NCI-H2107 treated with DMSO at 0.1 percent for 48 hours (cell line): ENCODE data around the gene RPS21.
A peak's percentile ranks its signal among the peaks of the same experiment; 100 is the strongest.

ENCODE experiments used
- DNase-seq: peaks from one replicate; lab custom pipeline; 2025; ENCODE audit not compliant: unreplicated experiment; lab: John Stamatoyannopoulos, UW

Gene RPS21

DNA sequence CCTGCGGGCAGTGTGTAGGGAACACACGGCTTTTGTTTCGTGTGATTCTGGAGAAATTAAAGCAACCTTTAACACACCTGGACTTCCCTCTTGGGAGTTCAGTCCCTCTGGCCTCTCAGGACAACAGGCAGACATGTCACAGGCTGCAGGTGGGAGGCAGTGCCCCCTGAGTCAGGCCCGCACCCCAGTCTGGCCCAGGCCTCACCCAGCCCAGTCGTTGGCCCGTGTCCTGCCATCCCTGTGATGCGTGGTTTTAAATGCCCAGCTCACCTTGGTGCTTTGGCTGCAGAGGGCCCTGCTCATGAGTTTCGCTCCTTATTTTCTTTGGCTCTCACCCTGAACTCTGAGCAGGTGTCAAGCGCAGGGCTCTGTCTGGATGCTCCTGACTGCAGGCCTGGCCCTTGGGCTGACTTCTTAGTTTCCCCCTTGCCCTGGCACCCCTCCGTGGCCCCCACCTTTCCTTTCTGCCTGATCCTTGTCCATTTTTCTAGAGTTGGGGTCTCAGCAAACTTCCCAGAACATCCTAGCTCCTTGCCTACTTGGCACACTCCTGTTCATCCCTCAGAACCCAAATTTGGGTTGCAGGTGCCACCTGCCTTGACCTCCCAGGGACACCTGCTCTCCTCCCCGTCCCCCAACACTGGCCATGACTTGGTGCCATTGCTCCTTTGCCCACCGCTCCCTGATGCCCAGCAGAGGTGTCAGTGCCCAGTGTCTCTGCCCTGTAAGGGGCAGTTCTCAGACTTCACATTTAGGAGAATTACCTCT is 22.4 kb downstream of the RPS21 start:
- no peak for DNase-seq

DNA sequence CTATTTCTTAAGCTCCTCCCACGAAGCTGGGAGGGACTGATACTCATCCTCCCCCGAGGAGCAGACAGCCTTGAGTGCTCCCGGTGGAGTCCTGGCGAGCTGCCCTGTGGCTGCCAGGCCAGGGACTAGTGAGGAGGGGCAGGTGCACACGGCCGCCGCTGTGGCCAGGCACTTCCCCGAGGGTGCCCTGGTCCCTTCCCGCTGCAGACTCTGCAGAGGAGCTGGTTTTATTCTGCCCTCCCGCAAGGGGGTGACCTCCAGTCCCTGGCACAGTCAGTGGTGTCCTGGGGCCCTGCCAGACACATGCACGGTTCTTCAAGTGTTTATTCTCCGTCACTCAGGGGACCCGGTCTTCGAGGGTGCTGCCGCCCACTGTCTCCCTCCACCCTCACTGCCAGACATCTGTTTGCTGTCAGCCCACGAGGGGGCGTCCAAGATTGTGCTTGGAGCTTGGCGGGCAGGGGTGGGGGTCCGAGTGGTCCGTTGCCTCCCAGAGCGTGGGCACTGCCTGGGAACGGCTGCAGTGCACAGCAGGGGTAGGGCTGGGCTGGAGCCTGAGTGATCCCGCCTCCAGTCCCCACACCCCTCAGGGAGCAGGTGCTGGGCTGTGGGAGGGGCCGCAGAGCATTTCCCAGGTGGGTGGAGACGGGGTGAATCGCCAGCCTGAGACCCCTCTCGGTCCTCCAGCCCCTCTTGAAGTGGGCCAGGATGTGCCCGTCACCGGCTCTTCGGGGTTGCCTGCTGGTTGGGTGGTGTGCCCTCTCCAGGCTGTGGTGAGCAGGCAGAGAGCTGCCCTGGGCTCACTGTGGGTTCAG is 23.2 kb downstream of the RPS21 start:
- peak; percentile 59 for DNase-seq

DNA sequence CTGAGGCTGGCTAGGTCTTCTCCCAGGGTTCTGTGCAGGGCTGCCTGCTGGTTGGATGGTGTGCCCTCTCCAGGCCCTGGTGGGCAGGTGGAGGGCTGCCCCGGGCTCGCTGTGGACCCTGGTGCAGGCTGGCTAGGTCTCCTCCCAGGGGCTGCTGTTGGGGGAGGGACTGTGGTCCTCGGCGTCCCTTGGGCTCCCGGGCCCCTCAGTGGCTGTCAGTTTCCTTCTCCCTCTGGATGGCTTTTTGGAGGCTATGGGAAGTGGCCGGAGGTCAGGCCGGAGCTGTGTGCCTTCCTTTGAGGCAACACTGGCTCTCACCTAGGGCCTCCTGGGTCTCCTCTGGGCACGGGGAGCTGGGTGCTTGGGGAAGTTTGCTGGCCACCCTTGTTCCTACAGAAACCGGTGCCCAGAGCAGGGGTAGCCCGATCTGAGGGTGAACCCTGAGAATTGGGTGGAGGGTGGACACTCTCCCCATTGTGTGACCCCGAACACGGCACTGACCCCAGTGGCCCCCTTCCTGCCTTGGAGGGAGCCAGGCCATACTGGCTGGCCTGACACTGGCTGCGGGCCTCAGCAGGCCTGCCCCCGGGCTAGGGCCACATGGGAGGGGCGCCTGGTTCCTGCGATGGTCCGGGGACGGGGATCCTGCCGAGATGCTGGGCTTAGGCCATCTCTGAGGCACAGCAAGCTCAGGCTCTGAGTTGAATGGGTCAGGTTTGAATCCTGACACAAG is 24.0 kb downstream of the RPS21 start:
- no peak for DNase-seq

DNA sequence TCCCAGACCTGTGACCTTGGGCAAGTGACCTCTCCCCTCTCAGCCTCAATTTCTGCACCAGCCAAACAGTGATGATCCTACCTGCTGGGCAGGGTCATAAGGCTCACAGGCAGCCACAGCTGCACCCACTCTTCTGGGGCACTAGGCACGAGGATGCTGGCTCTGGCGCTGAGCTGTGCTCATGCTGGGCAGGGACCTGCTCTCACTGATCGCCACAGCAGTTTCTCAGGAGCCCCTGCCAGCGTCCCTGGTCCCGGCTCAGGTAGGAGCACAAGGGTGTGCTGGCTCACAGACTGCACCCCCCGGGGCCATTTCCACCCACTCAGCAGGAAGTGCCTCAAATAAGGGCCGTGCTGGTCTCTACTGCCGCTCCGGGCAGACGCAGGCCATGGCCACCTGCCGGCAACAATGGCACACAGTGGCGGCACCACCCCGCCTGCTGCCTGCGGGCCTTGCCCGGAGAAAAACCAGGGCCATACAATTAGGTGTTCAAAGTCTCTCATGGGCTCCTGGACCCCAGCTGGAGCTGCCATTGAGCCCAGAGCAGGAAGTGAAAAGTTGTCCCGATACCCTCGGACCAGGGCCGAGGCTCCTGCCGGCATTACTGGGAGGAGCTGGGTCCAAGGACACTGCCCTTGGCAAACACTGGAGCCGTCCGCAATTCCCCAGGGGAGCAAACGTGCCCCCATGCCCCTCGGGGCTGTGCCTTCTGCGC is 24.7 kb downstream of the RPS21 start:
- peak; percentile 7 for DNase-seq

DNA sequence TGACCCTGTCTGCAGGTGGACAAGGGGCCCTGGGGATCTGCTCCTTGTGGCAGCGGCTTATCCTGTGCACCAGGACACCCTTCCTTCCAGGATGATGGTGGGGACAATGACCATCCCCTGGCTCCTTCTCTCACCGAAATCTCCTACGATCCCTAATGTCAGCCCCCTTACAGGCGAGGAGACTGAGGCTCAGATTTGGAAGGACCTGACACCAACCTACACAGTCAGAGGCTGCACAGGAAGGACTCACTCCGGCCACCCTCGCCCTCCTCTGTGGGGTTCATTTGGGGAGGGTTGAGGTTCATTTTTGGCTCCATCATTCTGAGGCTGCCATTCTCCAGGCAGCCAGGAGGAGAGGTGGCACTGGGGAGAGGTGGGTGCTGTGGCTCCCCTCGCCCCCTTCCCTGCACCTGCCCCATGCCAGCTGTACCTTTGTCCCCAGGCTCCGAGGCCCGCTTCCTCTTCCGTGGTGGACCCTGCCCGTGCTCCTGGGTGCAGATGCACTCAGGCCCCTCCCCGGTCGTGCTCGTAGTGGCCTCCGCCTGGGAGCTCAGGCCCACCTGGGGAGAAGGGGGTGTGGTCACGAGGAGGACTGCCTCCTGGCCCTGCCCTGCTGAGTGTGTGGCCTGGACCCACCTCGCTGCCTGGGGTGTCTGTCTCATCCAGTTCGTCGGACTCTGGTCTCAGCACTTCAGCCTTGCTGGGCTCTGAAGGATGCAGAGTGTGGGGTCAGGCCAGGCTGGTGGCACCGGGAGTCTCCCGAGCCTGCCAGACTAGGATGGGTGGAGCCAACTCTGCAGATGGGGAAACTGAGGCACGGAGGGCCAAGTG is 25.5 kb downstream of the RPS21 start:
- no peak for DNase-seq

DNA sequence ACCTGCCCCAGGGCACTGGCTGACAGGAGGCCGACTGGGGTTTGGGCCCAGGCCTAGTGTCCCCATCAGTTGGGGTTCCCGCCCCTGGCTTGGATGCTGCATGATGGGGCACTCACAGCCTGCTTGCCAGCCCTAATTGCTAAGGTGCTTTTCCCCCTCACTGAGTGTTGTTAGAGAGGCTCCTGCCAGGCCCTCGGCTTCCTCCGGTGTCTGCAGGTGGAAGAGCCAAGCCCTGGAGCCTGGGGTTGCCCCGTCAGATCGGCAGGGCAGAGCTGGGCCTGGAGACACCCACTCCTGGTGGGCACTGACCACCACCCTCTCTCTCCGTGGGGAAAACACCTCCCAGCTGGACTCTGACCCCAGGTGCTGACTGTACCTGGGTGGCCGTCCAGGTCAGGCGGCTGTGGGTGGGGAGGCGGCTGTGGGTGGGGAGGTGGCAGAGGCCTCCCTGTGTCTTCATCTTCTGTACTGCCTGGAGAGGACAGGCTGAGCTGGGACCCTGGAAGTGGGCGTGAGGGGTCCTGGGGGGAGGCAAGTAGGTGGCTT is 26.2 kb downstream of the RPS21 start:
- DNase-seq, result no peak

DNA sequence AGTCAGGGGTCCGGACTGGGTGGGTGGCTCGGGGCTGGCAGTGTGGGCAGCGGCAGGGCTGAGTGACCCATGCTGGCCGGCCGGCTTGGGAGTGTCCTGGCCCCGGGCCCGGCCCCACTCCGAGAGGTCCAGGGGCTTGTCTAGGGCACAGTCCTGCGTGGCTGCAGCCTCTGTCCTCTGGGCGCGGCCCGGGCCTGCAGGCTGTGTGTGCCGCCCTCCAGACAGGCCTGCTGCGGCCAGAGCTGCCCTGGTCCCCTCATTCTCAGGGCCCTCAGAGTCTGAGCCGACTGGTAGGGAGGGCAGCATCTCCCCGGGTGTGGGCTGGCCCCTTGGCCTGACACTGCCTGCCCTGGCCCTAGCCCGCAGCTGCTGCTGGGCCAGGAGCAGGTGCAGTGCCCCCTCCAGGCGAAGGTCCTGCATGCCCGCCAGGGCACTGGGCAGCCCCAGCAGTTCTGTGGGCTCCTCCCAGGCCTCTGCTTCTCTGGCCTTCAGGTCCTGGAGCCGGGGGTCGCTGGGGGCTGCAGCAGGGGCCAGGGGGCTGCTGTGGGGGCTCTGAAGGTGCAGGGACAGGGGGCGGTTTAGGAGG is 27.1 kb downstream of the RPS21 start:
- DNase-seq, result no peak

DNA sequence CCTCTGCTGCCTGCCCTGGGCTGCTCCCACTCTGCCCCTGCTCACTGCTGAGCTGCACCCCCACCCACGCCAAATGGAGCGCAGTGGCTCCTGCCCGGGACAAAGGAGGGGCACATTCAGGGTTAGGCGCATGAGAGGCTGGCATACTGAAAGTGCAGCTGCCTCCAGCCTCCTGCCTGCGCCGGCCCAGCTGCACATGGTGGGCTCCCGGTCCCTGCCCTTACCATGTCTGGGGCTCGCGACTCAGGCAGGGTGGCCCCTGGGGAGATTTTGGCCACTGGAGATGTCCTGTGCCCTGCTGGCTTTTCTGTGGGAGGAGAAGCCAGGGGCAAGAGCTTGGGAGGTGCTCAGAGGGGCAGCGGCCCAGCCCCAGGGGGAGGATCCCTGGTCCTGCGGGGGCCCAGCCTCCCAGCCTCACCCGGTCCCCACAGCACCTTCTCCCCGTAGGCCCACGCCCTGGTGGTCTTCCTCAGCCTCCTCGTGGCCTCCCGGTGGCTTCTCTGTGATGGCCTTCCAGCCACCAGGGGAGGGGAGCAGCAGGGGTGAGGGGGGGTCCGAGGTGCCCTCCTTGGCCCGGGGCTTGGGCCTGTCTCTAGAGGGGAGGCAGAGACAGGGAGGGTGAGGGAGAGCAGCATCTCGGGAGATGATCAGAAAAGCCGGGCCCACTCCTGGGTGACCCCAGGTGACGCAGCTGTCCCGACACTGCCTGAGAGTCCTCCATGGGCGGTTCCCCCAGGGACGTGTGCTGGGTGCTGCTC is 28.6 kb downstream of the RPS21 start:
- DNase-seq, result no peak

DNA sequence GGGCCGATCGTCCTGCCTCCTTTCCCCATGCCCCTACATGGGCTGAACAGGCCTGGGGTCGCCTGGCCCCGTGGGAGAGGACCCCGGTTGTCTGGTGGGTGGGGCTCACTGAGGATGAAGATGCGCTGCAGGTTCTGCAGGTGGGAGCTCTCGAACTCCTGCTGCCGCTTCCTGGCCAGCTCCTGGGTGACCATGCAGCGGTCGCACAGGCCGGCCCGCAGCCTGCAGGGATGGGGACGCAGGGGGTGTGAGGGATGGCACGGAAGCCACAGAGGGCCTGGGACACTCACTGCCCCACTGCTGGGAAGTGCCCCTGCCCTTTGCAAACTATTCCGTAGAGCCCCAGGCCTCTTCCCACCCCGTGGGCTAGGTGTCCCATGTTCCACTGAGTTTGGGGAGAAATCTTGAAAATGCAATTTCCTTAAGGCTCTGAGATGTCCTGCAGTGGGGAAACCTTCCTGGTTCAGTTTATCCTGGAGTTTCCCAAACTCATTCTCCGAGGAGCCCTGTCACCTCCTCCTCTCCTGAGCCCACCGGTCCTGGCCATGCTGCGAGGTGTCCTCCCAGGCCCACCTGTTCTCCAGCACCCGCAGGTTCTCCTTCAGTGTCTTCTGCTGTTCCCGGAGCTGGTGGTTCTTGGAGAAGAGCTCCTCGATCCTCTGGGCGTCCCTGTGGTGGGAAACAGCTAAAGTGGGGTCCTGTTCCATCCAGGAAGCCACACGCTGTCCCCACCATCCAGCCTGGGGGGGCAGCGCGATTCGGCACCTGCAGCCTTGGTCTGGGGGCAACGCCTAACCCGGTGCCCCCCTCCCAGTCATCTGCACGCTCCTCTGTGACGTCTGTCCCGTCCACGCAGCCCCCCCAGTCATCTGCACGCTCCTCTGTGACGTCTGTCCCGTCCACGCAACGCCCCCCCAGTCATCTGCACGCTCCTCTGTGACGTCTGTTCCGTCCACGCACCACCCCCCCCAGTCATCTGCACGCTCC is 30.0 kb downstream of the RPS21 start:
- DNase-seq, result no peak

DNA sequence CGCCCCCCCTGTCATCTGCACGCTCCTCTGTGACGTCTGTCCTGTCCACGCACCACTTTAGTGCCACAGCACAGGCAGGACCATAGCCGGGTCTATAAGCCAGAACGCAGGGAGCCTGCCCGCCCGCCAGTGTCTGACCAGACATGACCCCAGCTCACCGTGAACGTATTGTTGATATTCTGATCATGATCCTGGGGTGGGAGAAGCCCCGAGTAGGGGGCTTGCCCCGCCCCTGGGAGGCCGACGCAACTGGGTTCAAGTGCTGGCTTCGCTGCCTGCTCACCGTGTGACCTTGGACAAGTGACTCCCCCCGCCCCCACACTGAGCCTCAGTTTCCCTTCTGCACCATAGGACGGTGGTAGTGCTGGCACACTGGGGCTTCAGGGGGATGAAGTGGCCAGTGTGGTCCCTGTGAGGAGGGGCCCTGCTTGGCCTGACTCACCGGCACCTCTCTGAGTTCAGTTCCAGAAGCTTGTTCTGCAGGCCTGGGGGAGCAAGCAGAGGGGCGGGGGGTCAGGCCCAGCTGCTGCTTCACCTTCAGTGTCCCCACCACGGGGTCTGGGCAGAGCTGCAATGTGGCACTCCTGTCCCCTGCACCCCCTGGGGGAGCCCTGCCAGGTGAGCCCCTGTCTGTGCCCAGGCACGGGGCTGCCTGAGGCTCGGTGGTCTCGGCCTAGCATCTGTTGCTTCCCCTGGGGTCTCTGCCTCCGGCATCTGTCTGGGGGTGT is 31.2 kb downstream of the RPS21 start:
- no peak for DNase-seq

DNA sequence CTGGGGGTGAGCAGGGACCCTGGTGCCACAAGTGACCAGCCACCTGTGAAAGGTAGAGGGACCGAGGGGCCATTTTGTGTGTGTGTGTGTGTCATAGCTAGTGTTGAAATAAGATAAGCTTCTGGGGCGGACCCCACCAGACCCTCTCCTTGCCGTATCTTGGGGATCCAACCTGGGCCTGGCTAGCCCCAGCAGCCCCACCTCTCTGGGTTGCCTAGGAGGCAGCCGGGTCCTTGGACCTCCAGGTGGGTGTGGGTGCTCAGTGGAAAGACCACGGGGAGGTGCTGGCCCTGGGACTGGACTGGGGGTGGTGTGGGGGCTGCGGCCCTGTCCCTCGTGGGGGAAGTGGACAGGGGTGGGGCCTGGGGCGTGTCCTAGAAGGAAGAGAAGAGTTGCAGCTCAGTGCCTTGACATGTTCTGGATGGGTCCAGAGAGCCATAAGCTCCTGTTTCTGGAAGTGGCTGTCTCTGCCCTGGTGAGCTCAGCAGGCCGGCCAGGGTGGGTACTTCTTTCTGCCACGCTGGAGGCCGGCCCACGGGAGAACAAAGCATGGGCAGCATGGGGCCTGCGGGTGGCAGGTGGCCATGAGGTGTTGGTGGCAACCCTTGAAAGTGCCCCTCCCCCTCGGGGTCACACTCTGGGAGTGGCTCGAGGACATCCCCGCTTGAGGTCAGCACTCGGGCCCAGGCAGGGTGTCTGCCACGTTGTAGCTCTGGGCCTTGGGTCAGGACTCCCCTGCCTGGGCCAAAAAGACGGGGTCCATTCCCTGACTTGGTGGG is 32.0 kb downstream of the RPS21 start:
- no peak for DNase-seq

DNA sequence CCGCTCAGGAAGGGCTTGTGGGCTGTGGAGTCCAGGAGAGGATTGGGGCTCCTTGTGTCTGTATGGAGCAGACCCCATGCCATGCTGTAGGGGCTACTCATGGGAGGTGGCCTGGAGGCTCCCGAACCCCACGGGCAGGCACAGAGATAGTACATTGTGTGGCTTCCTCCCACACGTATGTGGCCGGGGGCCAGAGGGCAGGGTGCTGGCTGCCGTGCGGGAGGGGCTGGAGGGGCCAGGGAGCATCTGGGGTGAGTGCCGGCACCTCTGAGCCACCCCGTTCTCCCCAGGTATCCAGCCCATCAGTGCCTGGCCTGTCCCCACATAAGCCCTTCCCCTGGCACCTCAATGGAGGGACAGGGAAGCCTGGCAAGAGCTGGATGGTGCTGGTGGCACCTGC is 32.9 kb downstream of the RPS21 start:
- no peak for DNase-seq

DNA sequence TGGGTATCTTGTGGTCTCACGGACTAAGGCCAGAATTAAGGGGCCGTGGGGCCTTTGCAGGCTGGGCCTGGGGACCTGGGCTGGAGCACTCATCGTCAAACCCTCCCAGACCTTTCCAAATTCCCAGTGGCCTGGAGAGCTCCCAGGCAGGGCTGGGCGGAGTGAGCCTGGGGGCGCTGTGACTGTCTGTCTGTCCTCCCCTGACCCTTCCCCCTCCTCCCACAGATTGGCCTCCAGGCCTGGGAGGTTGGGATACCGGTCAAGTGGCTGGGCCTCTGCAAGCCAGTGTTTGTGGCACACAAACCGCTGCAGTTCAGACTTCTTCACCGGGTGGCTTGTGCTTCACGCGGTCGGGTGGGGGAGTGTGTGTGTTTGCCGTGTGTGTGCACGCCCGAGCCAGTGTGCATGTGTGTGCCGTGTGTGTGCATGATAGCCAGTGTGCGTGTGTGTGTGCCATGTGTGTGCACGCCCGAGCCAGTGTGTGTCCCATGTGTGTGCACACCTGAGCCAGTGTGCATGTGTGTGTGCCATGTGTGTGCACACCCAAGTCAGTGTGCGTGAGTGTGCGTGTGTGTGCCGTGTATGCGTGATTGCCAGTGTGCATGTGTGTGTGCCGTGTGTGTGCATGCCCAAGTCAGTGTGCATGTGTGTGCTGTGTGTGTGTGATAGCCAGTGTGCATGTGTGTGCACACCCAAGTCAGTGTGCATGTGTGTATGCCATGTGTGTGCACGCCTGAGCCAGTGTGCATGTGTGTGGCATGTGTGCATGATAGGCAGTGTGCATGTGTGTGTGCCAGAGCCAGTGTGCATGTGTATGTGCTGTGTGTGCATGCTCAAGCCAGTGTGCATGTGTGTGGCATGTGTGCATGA is 34.2 kb downstream of the RPS21 start:
- no peak for DNase-seq

DNA sequence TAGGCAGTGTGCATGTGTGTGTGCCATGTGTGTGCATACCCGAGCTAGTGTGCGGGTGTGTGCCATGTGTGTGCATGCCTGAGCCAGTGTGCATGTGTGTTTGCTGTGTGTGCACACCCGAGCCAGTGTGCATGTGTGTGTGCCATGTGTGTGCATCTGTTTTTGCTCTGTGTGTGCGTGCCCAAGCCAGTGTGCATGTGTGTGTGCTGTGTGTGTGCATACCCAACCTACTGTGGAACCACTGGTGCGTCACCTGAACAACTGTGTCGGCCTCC is 34.8 kb downstream of the RPS21 start:
- no peak for DNase-seq

DNA sequence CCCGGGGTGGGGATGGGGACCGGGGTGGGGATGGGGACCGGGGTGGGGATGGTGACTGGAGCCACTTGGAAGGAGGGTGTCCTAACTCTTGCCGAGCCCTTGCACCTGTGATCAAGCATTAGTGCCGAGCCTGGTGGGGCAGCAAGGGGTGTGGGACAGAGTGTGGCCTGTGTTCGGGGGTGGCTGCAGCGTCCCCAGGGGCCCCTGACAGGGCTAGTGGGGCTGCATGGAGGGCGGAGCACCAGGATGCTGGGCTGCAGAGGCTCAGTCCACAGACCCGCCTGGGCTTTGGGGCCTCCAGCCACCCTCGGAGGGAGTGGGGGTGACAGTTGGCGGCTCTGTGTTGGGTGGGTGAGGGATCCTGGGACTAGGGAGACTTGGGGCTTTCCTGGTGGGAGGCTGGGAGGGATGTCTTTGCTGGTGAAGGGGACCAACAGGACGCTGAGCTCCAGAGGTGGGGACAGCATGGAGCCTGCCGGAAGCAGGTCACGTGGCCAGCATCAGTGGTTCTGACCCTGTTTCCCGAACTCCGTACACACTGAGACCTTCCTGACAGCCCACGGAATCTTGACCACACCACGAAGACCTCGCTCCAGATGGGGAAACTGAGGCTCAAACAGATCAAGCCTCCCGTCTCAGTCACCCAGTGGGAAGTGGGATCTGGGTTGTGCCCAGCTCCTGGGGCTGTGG is 35.9 kb downstream of the RPS21 start:
- no peak for DNase-seq
